ENCODE measurements around the gene HSPA1L.

GRCh38 chr6:31776989-31777666 lies 38.0 kb downstream of the HSPA1L start, which contains the start of gene VWA7:
- TF ChIP-seq CTCF (IDR thresholded peaks at IDR 0.05; ENCODE audit: low read length) (no peak), EZH2 (IDR thresholded peaks at IDR 0.05; ENCODE audit: borderline replicate concordance, low read length) (no peak)
